ENCODE data around the gene SLC9A3.

The SLC9A3 gene

GRCh38 chr5:443239-444151, 80.8 kb downstream of the SLC9A3 start:
- no peak for DNase-seq (ENCODE audit: low read depth in 2 of 2)

GRCh38 chr5:442335-443238, 81.7 kb downstream of the SLC9A3 start, which contains the start of gene EXOC3:
EXOC3 (plus strand) TSS chr5:443176; CDS start chr5:446206, 3,030 bp downstream.
- peak; percentile 18 to 29 for DNase-seq (ENCODE audit: low read depth in 2 of 2)

DNA sequence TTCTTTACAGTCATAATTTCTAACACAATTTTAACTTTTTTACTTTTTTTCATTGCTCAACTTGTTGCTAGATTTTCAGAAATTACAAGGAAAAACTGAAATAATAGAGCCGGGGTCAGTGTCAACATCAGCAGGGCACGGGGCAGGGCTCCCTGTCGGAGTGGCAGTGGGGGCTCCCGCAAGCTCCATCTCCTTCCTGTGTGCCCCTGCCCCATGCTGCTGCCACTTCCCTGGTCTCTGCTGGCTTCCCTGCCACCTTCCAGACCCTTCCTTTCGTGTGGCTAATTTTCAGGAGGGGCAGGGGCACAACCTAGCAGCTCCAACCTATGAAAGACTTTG, 82.3 kb downstream of the SLC9A3 start:
- DNase-seq (ENCODE audit: low read depth in 2 of 2): no peak

DNA sequence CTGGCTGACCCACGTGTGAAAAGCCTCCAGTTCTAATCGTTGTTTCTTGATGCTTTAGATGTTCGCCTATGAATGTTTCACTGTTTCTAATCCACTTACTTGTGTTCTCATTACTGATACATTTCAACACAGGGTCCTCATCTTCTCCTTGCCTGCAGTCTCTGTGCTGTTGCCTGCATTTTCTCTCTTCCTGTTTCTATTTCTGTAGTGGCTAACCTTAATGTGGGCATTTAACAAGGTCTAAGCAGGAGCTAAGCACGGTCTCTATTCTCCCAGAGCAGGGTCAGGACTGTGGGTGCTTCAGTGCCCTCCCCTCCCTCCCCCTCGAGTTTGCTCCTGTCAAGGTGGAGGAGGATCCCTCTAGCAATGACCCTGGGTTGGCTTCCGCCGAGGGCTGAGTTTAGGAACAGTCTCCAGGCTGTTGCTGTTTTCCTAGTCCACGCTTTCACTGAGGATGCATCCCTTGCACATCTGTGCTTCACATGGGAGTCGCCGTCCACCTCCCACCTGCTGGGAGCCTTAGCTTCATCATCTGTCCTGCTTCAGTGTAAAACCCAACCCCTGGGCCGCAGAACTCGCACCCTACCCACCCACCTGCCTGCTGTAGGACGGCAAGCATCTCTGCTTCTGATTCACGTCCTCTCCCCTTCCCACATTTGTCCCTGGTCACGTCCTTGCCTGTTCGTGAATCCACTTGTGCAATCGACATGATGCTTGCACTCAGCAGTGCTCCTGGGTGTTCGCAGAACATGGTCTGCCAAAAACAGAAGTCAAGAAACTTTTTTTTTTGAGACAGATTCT, 83.6 kb downstream of the SLC9A3 start:
- DNase-seq (ENCODE audit: low read depth in 2 of 2): no peak

DNA sequence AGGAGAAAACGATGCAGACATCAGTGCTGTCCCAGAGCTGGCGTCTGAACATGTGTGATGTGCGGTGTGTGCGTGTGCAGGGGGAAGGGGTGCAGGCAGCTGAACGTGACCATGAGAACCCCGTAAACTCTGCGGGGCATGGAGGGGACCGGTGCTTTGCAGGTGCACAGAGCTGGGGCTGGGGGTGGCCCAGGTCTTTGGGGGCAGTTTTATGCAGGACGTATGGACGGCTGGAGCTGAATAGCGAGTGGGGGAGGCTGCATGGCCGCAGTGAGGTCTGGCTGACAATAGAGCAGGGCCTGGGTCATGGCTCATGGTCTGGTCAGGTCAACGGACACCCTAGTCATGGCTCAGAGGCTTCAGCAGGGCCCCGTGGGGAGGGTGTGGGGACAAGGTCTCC, 84.6 kb downstream of the SLC9A3 start:
- no peak for DNase-seq (ENCODE audit: low read depth in 2 of 2)

DNA sequence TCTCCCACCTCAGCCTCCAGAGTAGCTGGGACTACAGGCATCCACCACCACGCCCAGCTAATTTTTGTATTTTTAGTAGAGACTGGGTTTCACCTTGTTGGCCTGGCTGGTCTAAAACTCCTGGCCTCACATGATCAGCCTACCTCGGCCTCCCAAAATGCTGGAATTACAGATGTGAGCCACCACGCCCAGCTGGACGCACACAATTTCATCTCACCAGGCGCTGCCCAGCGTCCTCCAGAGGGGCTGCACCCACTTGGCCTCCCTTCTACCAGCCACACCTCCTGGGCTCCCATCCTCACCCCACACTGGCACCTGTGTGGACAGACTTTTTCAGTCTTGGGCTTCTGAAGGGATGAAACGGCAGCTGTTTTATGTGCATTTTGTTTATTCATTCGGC, 85.1 kb downstream of the SLC9A3 start:
- no peak for DNase-seq (ENCODE audit: low read depth in 2 of 2)

DNA sequence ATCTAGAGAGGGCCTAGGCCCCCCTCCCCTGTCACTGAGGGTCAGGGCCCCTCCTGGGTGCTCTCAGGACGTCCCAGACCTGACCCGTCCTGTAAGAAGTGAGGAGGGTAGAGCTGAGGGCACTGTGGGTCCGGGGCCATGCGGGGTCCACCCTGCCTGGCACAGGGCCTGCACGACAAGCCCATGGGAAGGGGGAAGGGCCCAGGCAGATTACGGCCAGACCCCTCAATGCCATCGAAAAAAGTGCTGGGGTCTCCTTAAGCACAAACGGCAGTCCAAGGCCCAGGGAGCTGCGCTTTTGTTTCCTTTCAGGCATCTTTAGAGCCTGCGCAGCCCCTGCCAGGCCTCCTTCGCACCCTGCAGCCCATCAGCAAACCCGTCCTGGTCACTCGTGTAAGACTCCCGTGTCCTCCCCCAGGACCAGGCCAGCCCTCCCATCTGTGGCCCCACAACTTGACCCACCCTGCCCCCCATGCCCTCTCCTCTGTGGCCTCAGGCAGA, 85.7 kb downstream of the SLC9A3 start:
- DNase-seq (ENCODE audit: low read depth in 2 of 2): no peak

DNA sequence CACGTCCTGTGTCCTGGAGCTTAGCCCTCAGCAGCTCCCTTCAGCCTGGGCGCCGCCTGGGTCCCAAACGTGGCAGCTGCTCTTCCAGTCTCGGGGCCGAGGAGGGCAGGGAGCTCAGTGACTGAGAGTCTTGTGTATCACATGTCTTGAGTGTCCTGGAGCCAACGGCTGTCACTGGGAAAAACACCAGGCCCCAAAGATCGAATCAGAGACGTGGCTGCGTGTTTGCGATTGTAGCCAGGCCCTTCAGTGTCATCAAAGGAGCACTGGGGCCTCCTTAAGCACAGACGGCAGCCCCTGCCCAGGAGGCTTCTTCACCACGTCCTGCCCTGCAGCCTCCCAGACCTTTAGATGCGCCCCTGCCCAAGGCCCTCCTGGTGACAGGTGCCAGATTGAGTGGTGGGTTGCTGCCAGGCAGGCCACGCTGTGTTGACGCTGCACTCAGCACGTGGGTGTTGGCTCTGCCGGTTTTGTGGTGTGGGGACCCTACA, 86.9 kb downstream of the SLC9A3 start:
- no peak for DNase-seq (ENCODE audit: low read depth in 2 of 2)

GRCh38 chr5:436641-436975, 87.6 kb downstream of the SLC9A3 start:
- no peak for DNase-seq (ENCODE audit: low read depth in 2 of 2)

GRCh38 chr5:435961-436640, 88.1 kb downstream of the SLC9A3 start:
- no peak for DNase-seq (ENCODE audit: low read depth in 2 of 2)

- no peak for DNase-seq (ENCODE audit: low read depth in 2 of 2)
Measured at GRCh38 chr5:435156-435790, 89.0 kb downstream of the SLC9A3 start.

GRCh38 chr5:434443-435146, 89.7 kb downstream of the SLC9A3 start:
- no peak for DNase-seq (ENCODE audit: low read depth in 2 of 2)

DNA sequence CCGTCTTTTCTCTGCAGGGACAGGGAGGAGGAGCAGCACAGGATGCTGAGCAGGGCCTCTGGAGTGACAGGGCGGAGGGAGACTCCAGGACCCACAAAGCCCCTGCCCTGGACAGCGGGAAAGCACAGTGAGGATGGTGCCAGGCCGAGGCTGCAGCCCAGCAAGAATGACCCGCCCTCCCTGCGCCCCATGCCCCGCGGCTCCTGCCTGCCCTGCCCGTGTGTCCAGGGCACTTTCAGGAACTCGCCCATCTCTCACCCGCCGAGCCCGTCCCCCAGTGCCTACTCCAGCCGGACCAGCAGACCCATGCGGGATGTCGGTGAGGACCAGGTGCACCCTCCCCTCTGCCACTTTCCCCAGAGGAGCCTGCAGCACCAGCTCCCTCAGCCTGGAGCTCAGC, 90.4 kb downstream of the SLC9A3 start:
- no peak for DNase-seq (ENCODE audit: low read depth in 2 of 2)

DNA sequence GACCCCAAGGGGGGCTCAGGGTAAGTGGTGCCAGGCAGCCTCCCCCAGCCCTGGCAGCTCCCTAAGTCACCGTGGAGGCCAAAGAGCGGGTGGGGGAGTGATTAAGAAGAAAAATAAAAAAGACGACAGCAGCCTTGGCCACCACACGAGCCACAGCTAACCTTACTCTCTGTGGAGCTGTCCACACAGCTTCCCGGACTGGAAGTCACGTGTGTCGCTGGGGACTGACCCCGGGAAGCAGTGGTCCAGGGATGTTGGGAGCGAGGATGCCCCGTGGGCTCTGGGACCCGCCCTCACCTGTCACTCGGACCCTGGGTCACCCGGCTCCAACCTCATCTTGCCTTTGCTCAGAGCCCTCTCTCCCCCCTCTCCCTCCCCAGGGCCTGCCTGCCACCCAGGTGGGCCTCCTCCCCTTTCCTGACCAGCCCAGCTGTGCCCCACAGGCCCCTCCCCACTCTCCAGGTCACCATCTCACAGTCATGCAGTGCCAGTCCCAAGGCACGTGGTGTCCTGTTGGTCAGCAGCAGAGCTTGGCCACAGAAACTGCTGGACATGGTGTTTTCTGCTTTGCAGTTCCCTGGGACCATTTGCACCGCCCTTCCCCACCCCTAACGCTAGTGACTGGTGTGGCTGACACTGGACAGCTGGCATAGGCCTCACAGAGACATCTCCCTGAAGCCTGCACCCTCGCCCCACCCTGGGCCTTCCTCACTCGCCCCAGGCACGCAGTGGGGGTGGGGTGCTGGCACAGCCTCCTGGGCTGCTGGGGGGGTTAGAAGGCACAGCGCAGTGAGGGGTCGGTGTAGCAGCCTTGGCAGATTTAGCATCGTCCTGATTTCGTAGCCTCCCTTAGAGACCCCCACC, 91.1 kb downstream of the SLC9A3 start:
- DNase-seq (ENCODE audit: low read depth in 2 of 2): no peak

- no peak for DNase-seq (ENCODE audit: low read depth in 2 of 2)
Measured at GRCh38 chr5:432201-432927, 91.9 kb downstream of the SLC9A3 start.

GRCh38 chr5:431711-432050, 92.6 kb downstream of the SLC9A3 start:
- no peak for DNase-seq (ENCODE audit: low read depth in 2 of 2)

DNA sequence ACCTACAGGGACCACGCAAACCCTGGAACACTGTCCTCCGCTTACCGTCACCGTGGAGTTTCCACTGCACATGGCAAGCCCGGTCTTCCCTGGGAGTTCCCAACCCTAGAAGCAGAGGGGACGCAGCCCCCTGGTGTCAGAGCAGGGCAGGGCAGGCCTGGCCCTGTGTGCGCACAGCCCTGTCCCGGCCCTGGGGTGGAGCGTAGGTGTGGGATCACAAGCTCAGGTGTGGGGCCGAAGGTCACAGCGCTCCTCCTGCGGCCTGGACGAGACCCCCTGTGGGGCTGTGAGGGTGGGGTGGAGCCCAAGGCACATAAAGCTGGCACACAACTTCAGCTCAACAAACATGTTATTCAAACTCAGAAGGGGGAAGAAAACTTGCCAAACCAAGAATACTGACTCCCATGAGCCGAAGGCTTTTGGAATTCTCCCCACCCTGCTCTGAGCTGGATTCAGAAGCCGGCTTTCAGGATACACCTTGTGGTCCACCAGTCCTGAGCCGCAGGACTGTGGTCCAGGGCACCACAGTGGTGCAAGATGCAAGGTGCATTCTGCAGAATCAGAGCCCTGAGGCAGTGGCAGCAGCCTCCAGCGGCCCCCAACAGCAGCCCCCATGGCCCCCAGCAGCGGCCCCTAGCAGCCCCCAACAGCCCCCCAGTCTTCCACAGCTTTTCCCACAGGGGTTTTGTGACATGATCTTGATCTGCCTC, 93.1 kb downstream of the SLC9A3 start:
- no peak for DNase-seq (ENCODE audit: low read depth in 2 of 2)
